OCI-LY3 (cell line): ENCODE results near the gene STARD13.

ENCODE experiments used
- H2AFZ ChIP-seq: fragments of 200-600, 300-600 bp; shearing (Covaris generic); 2 replicates; pipeline ENCODE4 v1.6.0; 2014; ENCODE audit warnings: antibody characterized with exemption, low read depth, low read length
- H3K27ac ChIP-seq: fragments of 200-600, 300-600 bp; sonication (generic); 2 replicates; pipeline ENCODE4 v1.5.1; 2014; ENCODE audit warnings: mild to moderate bottlenecking, low read length, moderate library complexity, mixed read lengths
- H3K27me3 ChIP-seq: fragments of 200-600, 300-600 bp; sonication (generic); 2 replicates; pipeline ENCODE4 v1.6.1; 2014; ENCODE audit warnings: low read depth, low read length, mixed read lengths
- H3K36me3 ChIP-seq: fragments of 200-600, 300-600 bp; sonication (generic); replicated peaks from 2 replicates; pipeline ENCODE3; 2014; ENCODE audit warnings: low read depth, low read length, mixed read lengths
- H3K4me1 ChIP-seq: fragments of 300-600, 200-600 bp; sonication (generic); 2 replicates; pipeline ENCODE4 v1.6.1; 2014; ENCODE audit warnings: low read length, mixed read lengths
- H3K4me2 ChIP-seq: fragments of 200-600, 300-600 bp; sonication (generic); 2 replicates; pipeline ENCODE4 v1.6.1; 2014; ENCODE audit warnings: low read length, mixed read lengths
- H3K4me3 ChIP-seq: fragments of 300-600, 200-600 bp; sonication (generic); 2 replicates; pipeline ENCODE4 v1.5.1; 2014; ENCODE audit warnings: antibody characterized with exemption, mild to moderate bottlenecking, low read length, moderate library complexity
- H3K79me2 ChIP-seq: fragments of 300-600, 200-600 bp; shearing (Covaris generic); 2 replicates; pipeline ENCODE4 v1.6.1; 2014; ENCODE audit warnings: mild to moderate bottlenecking, low read length, mixed read lengths
- H3K9ac ChIP-seq: fragments of 300-600, 200-600 bp; shearing (Covaris generic); 2 replicates; pipeline ENCODE4 v1.6.0; 2014; ENCODE audit warnings: mild to moderate bottlenecking, low read length, moderate library complexity
- H3K9me3 ChIP-seq: fragments of 200-600, 300-600 bp; shearing (Covaris generic); 2 replicates; pipeline ENCODE4 v1.6.1; 2014; ENCODE audit warnings: low read length, mixed read lengths; ENCODE audit not compliant: insufficient read depth
- H4K20me1 ChIP-seq: fragments of 200-600, 300-600 bp; sonication (generic); 2 replicates; pipeline ENCODE4 v1.6.1; 2016; ENCODE audit warnings: low read length, mixed read lengths; ENCODE audit not compliant: insufficient read depth
- CTCF ChIP-seq: fragments of 200-600, 300-600 bp; sonication (generic); IDR thresholded peaks from 2 replicates; pipeline ENCODE4 v1.5.1; 2014; ENCODE audit warnings: antibody characterized with exemption, low read length, low read depth
- EZH2phosphoT487 ChIP-seq: fragments of 200-600 bp; shearing (Covaris generic); IDR thresholded peaks from 2 replicates; pipeline ENCODE4 v1.6.1; 2018; ENCODE audit warnings: antibody characterized with exemption, mixed run types, low read depth

The STARD13 gene

GRCh38 chr13:33199289-33199850 is 86.2 kb downstream of the STARD13 start:
- Histone ChIP-seq H3K4me3 (no peak overlapping the region), H3K4me2 (no peak overlapping the region), H3K4me1 (peaks cover 4% of the 10 kb centered on the region; the same call in 1 of the 2 replicates), H3K9ac (no peak overlapping the region), H3K27ac (no peak overlapping the region), H3K27me3 (no peaks in the 10 kb centered on the region), H3K36me3 (no peaks in the 10 kb centered on the region), H4K20me1 (no peaks in the 10 kb centered on the region), H3K9me3 (no peaks in the 10 kb centered on the region), H2AFZ (no peak overlapping the region), H3K79me2 (no peaks in the 10 kb centered on the region)
- TF ChIP-seq CTCF (no peak), EZH2phosphoT487 (no peak)

GRCh38 chr13:33197541-33197971 is 88.0 kb downstream of the STARD13 start:
- Histone ChIP-seq H3K27me3 (no peaks in the 10 kb centered on the region), H4K20me1 (no peaks in the 10 kb centered on the region), H3K36me3 (no peaks in the 10 kb centered on the region), H3K79me2 (no peaks in the 10 kb centered on the region), H3K4me1 (peaks cover 3% of the 10 kb centered on the region; the same call in 1 of the 2 replicates), H3K4me2 (no peak overlapping the region), H3K4me3 (no peak overlapping the region), H3K9me3 (no peaks in the 10 kb centered on the region), H3K9ac (no peak overlapping the region), H3K27ac (no peak overlapping the region), H2AFZ (no peak overlapping the region)
- no peak for TF ChIP-seq CTCF
- TF ChIP-seq EZH2phosphoT487: no peak

- H3K4me1 ChIP-seq: no peaks in the 10 kb centered on the region
- H3K79me2 ChIP-seq: no peaks in the 10 kb centered on the region
- no peaks in the 10 kb centered on the region for H3K27me3 ChIP-seq
- H4K20me1 ChIP-seq: no peaks in the 10 kb centered on the region
- H3K36me3 ChIP-seq: no peaks in the 10 kb centered on the region
- H2AFZ ChIP-seq: no peak overlapping the region
- no peak overlapping the region for H3K4me3 ChIP-seq
- H3K9me3 ChIP-seq: no peaks in the 10 kb centered on the region
- H3K4me2 ChIP-seq: no peak overlapping the region
- H3K9ac ChIP-seq: no peak overlapping the region
- TF ChIP-seq CTCF (no peak), EZH2phosphoT487 (no peak)
- H3K27ac ChIP-seq: no peak overlapping the region
Observed at GRCh38 chr13:33196767-33197166, 88.8 kb downstream of the STARD13 start.

GRCh38 chr13:33195693-33196464 is 89.7 kb downstream of the STARD13 start:
- no peaks in the 10 kb centered on the region for H3K9me3 ChIP-seq
- H3K27me3 ChIP-seq: no peaks in the 10 kb centered on the region
- no peak overlapping the region for H3K9ac ChIP-seq
- no peak overlapping the region for H3K4me3 ChIP-seq
- H3K79me2 ChIP-seq: no peaks in the 10 kb centered on the region
- H3K4me2 ChIP-seq: no peak overlapping the region
- no peak overlapping the region for H2AFZ ChIP-seq
- H4K20me1 ChIP-seq: no peaks in the 10 kb centered on the region
- H3K27ac ChIP-seq: no peak overlapping the region
- TF ChIP-seq EZH2phosphoT487 (no peak), CTCF (no peak)
- H3K36me3 ChIP-seq: no peaks in the 10 kb centered on the region
- H3K4me1 ChIP-seq: no peaks in the 10 kb centered on the region
